HEK293 (cell line): ENCODE measurements around the gene CLDN7.

Experiments
- BCL11A ChIP-seq: fragments of 450-650 bp; formaldehyde crosslinking; IDR thresholded peaks from 2 replicates; pipeline ENCODE4 v1.5.1; 2016; ENCODE audit warnings: low read depth, missing biosample characterization, missing genetic modification characterization
- EGR2 ChIP-seq: fragments of 450-650 bp; formaldehyde crosslinking; IDR thresholded peaks from 2 replicates; pipeline ENCODE4 v1.5.1; 2016; ENCODE audit warnings: low read depth, missing biosample characterization, missing genetic modification characterization
- HOXA7 ChIP-seq: sonication (generic); formaldehyde crosslinking; IDR thresholded peaks from 2 replicates; pipeline ENCODE4 v1.8.1; 2022; ENCODE audit warnings: missing genetic modification reagents, borderline replicate concordance
- KLF7 ChIP-seq: fragments of 450-650 bp; formaldehyde crosslinking; IDR thresholded peaks from 2 replicates; pipeline ENCODE4 v1.5.1; 2016; ENCODE audit warnings: missing biosample characterization, missing genetic modification characterization, borderline replicate concordance
- REPIN1 ChIP-seq: fragments of 450-650 bp; formaldehyde crosslinking; IDR thresholded peaks from 2 replicates; pipeline ENCODE4 v1.5.1; 2017; ENCODE audit warnings: missing biosample characterization, missing genetic modification characterization, low read depth
- SCRT1 ChIP-seq: fragments of 450-650 bp; formaldehyde crosslinking; IDR thresholded peaks from 2 replicates; pipeline ENCODE4 v1.5.1; 2016; ENCODE audit warnings: missing biosample characterization, missing genetic modification characterization, borderline replicate concordance
- SP3 ChIP-seq: fragments of 450-650 bp; formaldehyde crosslinking; IDR thresholded peaks from 2 replicates; pipeline ENCODE4 v1.5.1; 2016; ENCODE audit warnings: missing biosample characterization, missing genetic modification characterization
- WT1 ChIP-seq: fragments of 450-650 bp; formaldehyde crosslinking; IDR thresholded peaks from 2 replicates; pipeline ENCODE4 v1.5.1; 2016; ENCODE audit warnings: missing biosample characterization, missing genetic modification characterization
- ZFP3 ChIP-seq: fragments of 450-650 bp; formaldehyde crosslinking; IDR thresholded peaks from 2 replicates; pipeline ENCODE4 v1.5.1; 2016; ENCODE audit warnings: low read depth, missing biosample characterization, missing genetic modification characterization
- ZFP69B ChIP-seq: fragments of 450-650 bp; formaldehyde crosslinking; IDR thresholded peaks from 2 replicates; pipeline ENCODE4 v1.5.1; 2016; ENCODE audit warnings: missing biosample characterization, missing genetic modification characterization
- ZIC2 ChIP-seq: fragments of 450-650 bp; formaldehyde crosslinking; IDR thresholded peaks from 2 replicates; pipeline ENCODE4 v1.5.1; 2016; ENCODE audit warnings: missing biosample characterization, missing genetic modification characterization
- ZNF114 ChIP-seq: fragments of 450-650 bp; formaldehyde crosslinking; IDR thresholded peaks from 2 replicates; pipeline ENCODE4 v1.5.0; 2017; ENCODE audit warnings: missing biosample characterization, missing genetic modification characterization
- ZNF133 ChIP-seq: fragments of 450-650 bp; formaldehyde crosslinking; IDR thresholded peaks from 2 replicates; pipeline ENCODE4 v1.5.1; 2016; ENCODE audit warnings: missing biosample characterization, missing genetic modification characterization
- ZNF175 ChIP-seq: fragments of 450-650 bp; formaldehyde crosslinking; IDR thresholded peaks from 2 replicates; pipeline ENCODE4 v1.5.1; 2016; ENCODE audit warnings: missing biosample characterization, missing genetic modification characterization
- ZNF2 ChIP-seq: fragments of 450-650 bp; formaldehyde crosslinking; IDR thresholded peaks from 2 replicates; pipeline ENCODE4 v1.5.1; 2016; ENCODE audit warnings: missing biosample characterization, missing genetic modification characterization
- ZNF223 ChIP-seq: fragments of 450-650 bp; formaldehyde crosslinking; IDR thresholded peaks from 2 replicates; pipeline ENCODE4 v1.5.1; 2016; ENCODE audit warnings: missing biosample characterization, missing genetic modification characterization
- ZNF433 ChIP-seq: fragments of 450-650 bp; formaldehyde crosslinking; IDR thresholded peaks from 2 replicates; pipeline ENCODE4 v1.5.1; 2016; ENCODE audit warnings: missing biosample characterization, missing genetic modification characterization, low read depth
- ZNF48 ChIP-seq: fragments of 450-650 bp; formaldehyde crosslinking; IDR thresholded peaks from 2 replicates; pipeline ENCODE4 v1.5.1; 2016; ENCODE audit warnings: missing biosample characterization, missing genetic modification characterization
- ZNF530 ChIP-seq: fragments of 450-650 bp; formaldehyde crosslinking; IDR thresholded peaks from 2 replicates; pipeline ENCODE4 v1.5.1; 2016; ENCODE audit warnings: low read depth, missing biosample characterization, missing genetic modification characterization
- ZNF548 ChIP-seq: fragments of 450-650 bp; formaldehyde crosslinking; IDR thresholded peaks from 2 replicates; pipeline ENCODE4 v1.5.1; 2016; ENCODE audit warnings: missing biosample characterization, missing genetic modification characterization
- ZNF621 ChIP-seq: fragments of 450-650 bp; formaldehyde crosslinking; IDR thresholded peaks from 2 replicates; pipeline ENCODE4 v1.5.1; 2017; ENCODE audit warnings: missing biosample characterization, missing genetic modification characterization
- ZNF664 ChIP-seq: fragments of 450-650 bp; formaldehyde crosslinking; IDR thresholded peaks from 2 replicates; pipeline ENCODE4 v1.5.1; 2016; ENCODE audit warnings: missing biosample characterization, missing genetic modification characterization
- ZNF76 ChIP-seq: fragments of 450-650 bp; formaldehyde crosslinking; IDR thresholded peaks from 2 replicates; pipeline ENCODE4; 2016; ENCODE audit warnings: low read depth, missing biosample characterization, missing genetic modification characterization, borderline replicate concordance
- ZNF785 ChIP-seq: fragments of 450-650 bp; formaldehyde crosslinking; IDR thresholded peaks from 2 replicates; pipeline ENCODE4 v1.5.1; 2016; ENCODE audit warnings: missing biosample characterization, missing genetic modification characterization
- ZNF843 ChIP-seq: fragments of 450-650 bp; formaldehyde crosslinking; IDR thresholded peaks from 2 replicates; pipeline ENCODE4 v1.5.1; 2016; ENCODE audit warnings: missing biosample characterization, missing genetic modification characterization
- TF ChIP-seq, protein P1 (sequence below): fragments of 450-650 bp; formaldehyde crosslinking; IDR thresholded peaks from 2 replicates; pipeline ENCODE4 v1.5.1; 2016; ENCODE audit warnings: missing biosample characterization, missing genetic modification characterization
- TF ChIP-seq, protein P2 (sequence below): fragments of 450-650 bp; formaldehyde crosslinking; IDR thresholded peaks from 2 replicates; pipeline ENCODE4 v1.5.1; 2016; ENCODE audit warnings: missing biosample characterization, missing genetic modification characterization
- TF ChIP-seq, protein P3 (sequence below): fragments of 450-650 bp; formaldehyde crosslinking; IDR thresholded peaks from 2 replicates; pipeline ENCODE4 v1.5.1; 2016; ENCODE audit warnings: missing biosample characterization, missing genetic modification characterization, borderline replicate concordance
- TF ChIP-seq, protein P4 (sequence below): fragments of 450-650 bp; formaldehyde crosslinking; conservative IDR thresholded peaks from 2 replicates; pipeline ENCODE4 v1.5.1; 2016; ENCODE audit warnings: low read depth, missing biosample characterization, missing genetic modification characterization

CLDN7 gene

DNA sequence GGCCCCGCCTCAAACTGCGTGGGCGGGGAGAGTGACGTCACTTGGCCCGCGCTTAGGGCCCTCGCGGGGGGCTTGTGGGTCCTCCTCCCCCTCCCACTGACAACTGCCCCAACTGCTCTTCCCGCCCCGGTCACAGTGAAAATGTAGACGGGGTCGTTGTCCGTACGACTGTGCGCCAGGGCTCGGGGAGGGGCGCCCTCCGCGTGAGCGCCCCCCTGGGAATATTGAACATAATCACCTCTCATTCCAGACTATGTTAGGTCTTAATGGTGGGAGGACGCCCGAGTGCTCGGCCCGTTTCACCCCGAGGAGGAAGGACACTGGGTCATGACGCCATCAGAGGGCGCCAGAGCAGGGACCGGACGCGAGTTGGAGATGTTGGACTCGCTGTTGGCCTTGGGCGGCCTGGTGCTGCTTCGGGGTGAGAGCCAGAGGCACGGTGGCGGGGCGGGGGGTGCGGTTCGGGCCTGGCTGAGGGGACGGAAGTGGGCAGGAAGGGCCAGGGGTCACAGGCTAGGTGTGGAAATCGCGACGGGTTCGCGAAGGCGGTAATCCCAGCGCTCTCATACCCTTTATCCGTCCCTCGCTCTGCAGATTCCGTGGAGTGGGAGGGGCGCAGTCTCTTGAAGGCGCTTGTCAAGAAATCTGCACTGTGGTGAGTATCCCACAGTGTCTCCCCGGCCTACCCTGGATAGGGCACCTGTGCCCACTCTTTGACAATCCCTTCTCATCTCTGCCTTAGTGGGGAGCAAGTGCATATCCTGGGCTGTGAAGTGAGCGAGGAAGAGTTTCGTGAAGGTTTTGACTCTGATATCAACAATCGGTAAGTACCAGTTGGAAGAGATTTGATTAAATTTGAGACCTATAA lies 9.9 kb downstream of the CLDN7 start, which contains the start of gene ELP5 (continued):
- TF ChIP-seq, protein P1, sequence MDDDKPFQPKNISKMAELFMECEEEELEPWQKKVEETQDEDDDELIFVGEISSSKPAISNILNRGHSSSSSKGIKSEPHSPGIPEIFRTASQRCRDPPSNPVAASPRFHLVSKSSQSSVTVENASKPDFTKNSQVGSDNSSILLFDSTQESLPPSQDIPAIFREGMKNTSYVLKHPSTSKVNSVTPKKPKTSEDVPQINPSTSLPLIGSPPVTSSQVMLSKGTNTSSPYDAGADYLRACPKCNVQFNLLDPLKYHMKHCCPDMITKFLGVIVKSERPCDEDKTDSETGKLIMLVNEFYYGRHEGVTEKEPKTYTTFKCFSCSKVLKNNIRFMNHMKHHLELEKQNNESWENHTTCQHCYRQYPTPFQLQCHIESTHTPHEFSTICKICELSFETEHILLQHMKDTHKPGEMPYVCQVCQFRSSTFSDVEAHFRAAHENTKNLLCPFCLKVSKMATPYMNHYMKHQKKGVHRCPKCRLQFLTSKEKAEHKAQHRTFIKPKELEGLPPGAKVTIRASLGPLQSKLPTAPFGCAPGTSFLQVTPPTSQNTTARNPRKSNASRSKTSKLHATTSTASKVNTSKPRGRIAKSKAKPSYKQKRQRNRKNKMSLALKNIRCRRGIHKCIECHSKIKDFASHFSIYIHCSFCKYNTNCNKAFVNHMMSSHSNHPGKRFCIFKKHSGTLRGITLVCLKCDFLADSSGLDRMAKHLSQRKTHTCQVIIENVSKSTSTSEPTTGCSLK (tag by site-specific recombination), result no peak
- TF ChIP-seq ZNF48 (tag by site-specific recombination) (no peak), ZNF175 (tag by site-specific recombination) (no peak), ZNF530 (tag by site-specific recombination) (no peak), HOXA7 (no peak), WT1 (tag by site-specific recombination) (peak; percentile 33), SCRT1 (tag by site-specific recombination) (no peak), EGR2 (tag by site-specific recombination) (peak; percentile 82), KLF7 (tag by site-specific recombination) (peak; percentile 64; the same call in 1 of the 2 replicates), ZFP69B (tag by site-specific recombination) (peak; percentile 97), ZNF133 (tag by site-specific recombination) (no peak), ZNF2 (tag by site-specific recombination) (peak; percentile 95), SP3 (peak; percentile 96), ZNF433 (no peak), ZNF76 (tag by site-specific recombination) (peak; percentile 87), ZNF664 (no peak), ZFP3 (no peak), ZNF843 (tag by site-specific recombination) (peak; percentile 41; the same call in 1 of the 2 replicates), ZNF785 (tag by site-specific recombination) (no peak), ZNF114 (tag by site-specific recombination) (no peak), ZIC2 (tag by site-specific recombination) (peak; percentile 70), ZNF223 (no peak), ZNF548 (tag by site-specific recombination) (no peak), BCL11A (peak; percentile 75; the same call in 1 of the 2 replicates), REPIN1 (tag by site-specific recombination) (0 out of 2 replicates have a peak, but pooled peaks have one; percentile 36), ZNF621 (tag by site-specific recombination) (no peak)
- TF ChIP-seq, protein P2, sequence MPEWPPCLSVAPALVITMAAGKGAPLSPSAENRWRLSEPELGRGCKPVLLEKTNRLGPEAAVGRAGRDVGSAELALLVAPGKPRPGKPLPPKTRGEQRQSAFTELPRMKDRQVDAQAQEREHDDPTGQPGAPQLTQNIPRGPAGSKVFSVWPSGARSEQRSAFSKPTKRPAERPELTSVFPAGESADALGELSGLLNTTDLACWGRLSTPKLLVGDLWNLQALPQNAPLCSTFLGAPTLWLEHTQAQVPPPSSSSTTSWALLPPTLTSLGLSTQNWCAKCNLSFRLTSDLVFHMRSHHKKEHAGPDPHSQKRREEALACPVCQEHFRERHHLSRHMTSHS (tag by site-specific recombination), result no peak
- TF ChIP-seq, protein P3, sequence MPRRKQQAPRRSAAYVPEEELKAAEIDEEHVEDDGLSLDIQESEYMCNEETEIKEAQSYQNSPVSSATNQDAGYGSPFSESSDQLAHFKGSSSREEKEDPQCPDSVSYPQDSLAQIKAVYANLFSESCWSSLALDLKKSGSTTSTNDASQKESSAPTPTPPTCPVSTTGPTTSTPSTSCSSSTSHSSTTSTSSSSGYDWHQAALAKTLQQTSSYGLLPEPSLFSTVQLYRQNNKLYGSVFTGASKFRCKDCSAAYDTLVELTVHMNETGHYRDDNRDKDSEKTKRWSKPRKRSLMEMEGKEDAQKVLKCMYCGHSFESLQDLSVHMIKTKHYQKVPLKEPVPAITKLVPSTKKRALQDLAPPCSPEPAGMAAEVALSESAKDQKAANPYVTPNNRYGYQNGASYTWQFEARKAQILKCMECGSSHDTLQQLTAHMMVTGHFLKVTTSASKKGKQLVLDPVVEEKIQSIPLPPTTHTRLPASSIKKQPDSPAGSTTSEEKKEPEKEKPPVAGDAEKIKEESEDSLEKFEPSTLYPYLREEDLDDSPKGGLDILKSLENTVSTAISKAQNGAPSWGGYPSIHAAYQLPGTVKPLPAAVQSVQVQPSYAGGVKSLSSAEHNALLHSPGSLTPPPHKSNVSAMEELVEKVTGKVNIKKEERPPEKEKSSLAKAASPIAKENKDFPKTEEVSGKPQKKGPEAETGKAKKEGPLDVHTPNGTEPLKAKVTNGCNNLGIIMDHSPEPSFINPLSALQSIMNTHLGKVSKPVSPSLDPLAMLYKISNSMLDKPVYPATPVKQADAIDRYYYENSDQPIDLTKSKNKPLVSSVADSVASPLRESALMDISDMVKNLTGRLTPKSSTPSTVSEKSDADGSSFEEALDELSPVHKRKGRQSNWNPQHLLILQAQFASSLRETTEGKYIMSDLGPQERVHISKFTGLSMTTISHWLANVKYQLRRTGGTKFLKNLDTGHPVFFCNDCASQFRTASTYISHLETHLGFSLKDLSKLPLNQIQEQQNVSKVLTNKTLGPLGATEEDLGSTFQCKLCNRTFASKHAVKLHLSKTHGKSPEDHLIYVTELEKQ (tag by site-specific recombination), result peak; percentile 28; the same call in 1 of the 2 replicates
- TF ChIP-seq, protein P4, sequence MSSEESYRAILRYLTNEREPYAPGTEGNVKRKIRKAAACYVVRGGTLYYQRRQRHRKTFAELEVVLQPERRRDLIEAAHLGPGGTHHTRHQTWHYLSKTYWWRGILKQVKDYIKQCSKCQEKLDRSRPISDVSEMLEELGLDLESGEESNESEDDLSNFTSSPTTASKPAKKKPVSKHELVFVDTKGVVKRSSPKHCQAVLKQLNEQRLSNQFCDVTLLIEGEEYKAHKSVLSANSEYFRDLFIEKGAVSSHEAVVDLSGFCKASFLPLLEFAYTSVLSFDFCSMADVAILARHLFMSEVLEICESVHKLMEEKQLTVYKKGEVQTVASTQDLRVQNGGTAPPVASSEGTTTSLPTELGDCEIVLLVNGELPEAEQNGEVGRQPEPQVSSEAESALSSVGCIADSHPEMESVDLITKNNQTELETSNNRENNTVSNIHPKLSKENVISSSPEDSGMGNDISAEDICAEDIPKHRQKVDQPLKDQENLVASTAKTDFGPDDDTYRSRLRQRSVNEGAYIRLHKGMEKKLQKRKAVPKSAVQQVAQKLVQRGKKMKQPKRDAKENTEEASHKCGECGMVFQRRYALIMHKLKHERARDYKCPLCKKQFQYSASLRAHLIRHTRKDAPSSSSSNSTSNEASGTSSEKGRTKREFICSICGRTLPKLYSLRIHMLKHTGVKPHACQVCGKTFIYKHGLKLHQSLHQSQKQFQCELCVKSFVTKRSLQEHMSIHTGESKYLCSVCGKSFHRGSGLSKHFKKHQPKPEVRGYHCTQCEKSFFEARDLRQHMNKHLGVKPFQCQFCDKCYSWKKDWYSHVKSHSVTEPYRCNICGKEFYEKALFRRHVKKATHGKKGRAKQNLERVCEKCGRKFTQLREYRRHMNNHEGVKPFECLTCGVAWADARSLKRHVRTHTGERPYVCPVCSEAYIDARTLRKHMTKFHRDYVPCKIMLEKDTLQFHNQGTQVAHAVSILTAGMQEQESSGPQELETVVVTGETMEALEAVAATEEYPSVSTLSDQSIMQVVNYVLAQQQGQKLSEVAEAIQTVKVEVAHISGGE (tag by site-specific recombination), result no peak; the same call in 1 of the 2 replicates
